DND-41 (cell line): ENCODE data around the gene KRT23.

Source experiments
- ATAC-seq: fragments of 200-7000 bp; cut with Tn5 transposase; 3 replicates; pipeline ENCODE4 v1.9.1; 2021; ENCODE audit warnings: low read depth; ENCODE audit not compliant: insufficient read depth
- DNase-seq: peaks from one replicate; pipeline ENCODE4 v3.0.0-alpha.2; 2020
- H2AFZ ChIP-seq: 2 replicates; pipeline ENCODE4 v1.6.0; 2012; ENCODE audit warnings: low read depth, low read length
- H3K27ac ChIP-seq: 2 replicates; pipeline ENCODE4 v1.5.1; 2012; ENCODE audit warnings: low read length, inconsistent platforms
- H3K27me3 ChIP-seq: fragments of 200-600 bp; sonication (generic); 2 replicates; pipeline ENCODE4 v1.6.0; 2012; ENCODE audit warnings: low read length, mild to moderate bottlenecking, inconsistent platforms; ENCODE audit not compliant: insufficient read depth, poor library complexity
- H3K36me3 ChIP-seq: 2 replicates; pipeline ENCODE4 v1.5.1; 2012; ENCODE audit warnings: low read length, inconsistent platforms; ENCODE audit not compliant: insufficient read depth
- H3K4me1 ChIP-seq: 2 replicates; pipeline ENCODE4 v1.5.1; 2012; ENCODE audit warnings: mild to moderate bottlenecking, low read length; ENCODE audit not compliant: insufficient read depth
- H3K4me2 ChIP-seq: 2 replicates; pipeline ENCODE4 v1.6.0; 2012; ENCODE audit warnings: mild to moderate bottlenecking, moderate library complexity, low read length, inconsistent platforms; ENCODE audit not compliant: insufficient read depth
- H3K4me3 ChIP-seq, 2 experiments: fragments of 200-600 bp in 1 of 2; shearing (Covaris generic) in 1 of 2; 2 replicates each; pipeline ENCODE4 v1.5.1; 2012 to 2016; ENCODE audit warnings: inconsistent platforms in 2 of 2, low read length in 2 of 2, mild to moderate bottlenecking in 2 of 2, low read depth in 1 of 2, moderate library complexity in 1 of 2
- H3K79me2 ChIP-seq: 2 replicates; pipeline ENCODE4 v1.6.0; 2012; ENCODE audit warnings: low read length, inconsistent platforms; ENCODE audit not compliant: insufficient read depth
- H3K9ac ChIP-seq: 2 replicates; pipeline ENCODE4 v1.6.0; 2012; ENCODE audit warnings: low read depth, mild to moderate bottlenecking, inconsistent platforms, low read length, moderate library complexity
- H3K9me3 ChIP-seq: 2 replicates; pipeline ENCODE4 v1.5.1; 2012; ENCODE audit warnings: low read length, moderate library complexity, mild to moderate bottlenecking, inconsistent platforms; ENCODE audit not compliant: insufficient read depth, severe bottlenecking
- H4K20me1 ChIP-seq: 2 replicates; pipeline ENCODE4 v1.6.0; 2012; ENCODE audit warnings: low read length; ENCODE audit not compliant: insufficient read depth
- EZH2 ChIP-seq: IDR thresholded peaks from 3 replicates; pipeline ENCODE4 v1.6.1; 2012; ENCODE audit warnings: borderline replicate concordance, low read depth, mild to moderate bottlenecking, moderate library complexity, low read length, inconsistent platforms; ENCODE audit not compliant: severe bottlenecking
- TF ChIP-seq, protein P1 (sequence below): IDR thresholded peaks from 2 replicates; pipeline ENCODE4 v1.5.1; 2012; ENCODE audit warnings: borderline replicate concordance, low read length, moderate library complexity, mild to moderate bottlenecking; ENCODE audit not compliant: poor library complexity, severe bottlenecking; ENCODE audit errors: extremely low read depth

KRT23 gene

GRCh38 chr17:40949418-40949817 lies 12.0 kb upstream of the KRT23 start:
- ATAC-seq (no peak), DNase-seq (no peak)
- no peaks in the 10 kb centered on the region for H3K4me1 ChIP-seq
- peaks cover 2% of the 10 kb centered on the region; the same call in 1 of the 2 replicates for H4K20me1 ChIP-seq
- H3K27ac ChIP-seq: no peak overlapping the region
- H3K79me2 ChIP-seq: no peaks in the 10 kb centered on the region
- no peaks in the 10 kb centered on the region for H3K36me3 ChIP-seq
- no peak overlapping the region for H2AFZ ChIP-seq
- H3K4me2 ChIP-seq: no peak overlapping the region
- H3K27me3 ChIP-seq: peaks cover 34% of the 10 kb centered on the region
- H3K9me3 ChIP-seq: no peaks in the 10 kb centered on the region
- TF ChIP-seq, protein P1, sequence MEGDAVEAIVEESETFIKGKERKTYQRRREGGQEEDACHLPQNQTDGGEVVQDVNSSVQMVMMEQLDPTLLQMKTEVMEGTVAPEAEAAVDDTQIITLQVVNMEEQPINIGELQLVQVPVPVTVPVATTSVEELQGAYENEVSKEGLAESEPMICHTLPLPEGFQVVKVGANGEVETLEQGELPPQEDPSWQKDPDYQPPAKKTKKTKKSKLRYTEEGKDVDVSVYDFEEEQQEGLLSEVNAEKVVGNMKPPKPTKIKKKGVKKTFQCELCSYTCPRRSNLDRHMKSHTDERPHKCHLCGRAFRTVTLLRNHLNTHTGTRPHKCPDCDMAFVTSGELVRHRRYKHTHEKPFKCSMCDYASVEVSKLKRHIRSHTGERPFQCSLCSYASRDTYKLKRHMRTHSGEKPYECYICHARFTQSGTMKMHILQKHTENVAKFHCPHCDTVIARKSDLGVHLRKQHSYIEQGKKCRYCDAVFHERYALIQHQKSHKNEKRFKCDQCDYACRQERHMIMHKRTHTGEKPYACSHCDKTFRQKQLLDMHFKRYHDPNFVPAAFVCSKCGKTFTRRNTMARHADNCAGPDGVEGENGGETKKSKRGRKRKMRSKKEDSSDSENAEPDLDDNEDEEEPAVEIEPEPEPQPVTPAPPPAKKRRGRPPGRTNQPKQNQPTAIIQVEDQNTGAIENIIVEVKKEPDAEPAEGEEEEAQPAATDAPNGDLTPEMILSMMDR: no peak
- TF ChIP-seq EZH2: no peak
- no peak overlapping the region for H3K4me3 ChIP-seq
- no peak overlapping the region for H3K9ac ChIP-seq

- DNase-seq (no peak), ATAC-seq (no peak)
- no peaks in the 10 kb centered on the region for H3K79me2 ChIP-seq
- peaks cover 2% of the 10 kb centered on the region; the same call in 1 of the 2 replicates for H4K20me1 ChIP-seq
- peaks cover 38% of the 10 kb centered on the region for H3K27me3 ChIP-seq
- no peaks in the 10 kb centered on the region for H3K4me1 ChIP-seq
- no peak overlapping the region for H3K4me2 ChIP-seq
- H3K4me3 ChIP-seq: no peak overlapping the region
- no peak for TF ChIP-seq EZH2
- TF ChIP-seq, protein P1: no peak
- no peak overlapping the region for H2AFZ ChIP-seq
- no peaks in the 10 kb centered on the region for H3K9me3 ChIP-seq
- H3K27ac ChIP-seq: no peak overlapping the region
- H3K9ac ChIP-seq: no peak overlapping the region
- H3K36me3 ChIP-seq: no peaks in the 10 kb centered on the region
Measured at GRCh38 chr17:40947929-40948328, 10.5 kb upstream of the KRT23 start.

DNA sequence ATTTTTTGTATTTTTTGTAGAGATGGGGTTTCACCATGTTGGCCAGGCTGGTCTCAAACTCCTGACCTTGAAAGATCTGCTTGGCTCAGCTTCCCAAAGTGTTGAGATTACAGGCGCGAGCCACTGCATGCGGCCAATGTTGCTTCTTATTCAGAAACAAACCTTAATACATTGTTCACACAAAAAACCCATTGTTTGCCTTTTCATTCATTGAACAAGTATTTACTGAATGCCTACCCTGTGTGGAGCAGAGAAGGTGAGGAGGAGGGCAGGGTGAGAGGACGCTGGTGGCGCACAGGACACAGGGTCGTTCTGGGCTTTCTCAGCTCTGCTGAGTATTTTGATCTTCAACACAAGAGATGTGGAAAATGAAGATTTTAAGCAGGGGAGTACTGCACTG lies 8.0 kb upstream of the KRT23 start:
- Histone ChIP-seq H2AFZ (no peak overlapping the region), H3K9ac (no peak overlapping the region), H4K20me1 (peaks cover 2% of the 10 kb centered on the region; the same call in 1 of the 2 replicates), H3K4me2 (no peak overlapping the region), H3K4me1 (no peaks in the 10 kb centered on the region), H3K27me3 (peaks cover 37% of the 10 kb centered on the region), H3K9me3 (no peaks in the 10 kb centered on the region), H3K27ac (no peak overlapping the region), H3K36me3 (no peaks in the 10 kb centered on the region), H3K4me3 (no peak overlapping the region), H3K79me2 (no peaks in the 10 kb centered on the region)
- TF ChIP-seq, protein P1: no peak
- no peak for TF ChIP-seq EZH2
- DNase-seq (no peak), ATAC-seq (no peak)

DNA sequence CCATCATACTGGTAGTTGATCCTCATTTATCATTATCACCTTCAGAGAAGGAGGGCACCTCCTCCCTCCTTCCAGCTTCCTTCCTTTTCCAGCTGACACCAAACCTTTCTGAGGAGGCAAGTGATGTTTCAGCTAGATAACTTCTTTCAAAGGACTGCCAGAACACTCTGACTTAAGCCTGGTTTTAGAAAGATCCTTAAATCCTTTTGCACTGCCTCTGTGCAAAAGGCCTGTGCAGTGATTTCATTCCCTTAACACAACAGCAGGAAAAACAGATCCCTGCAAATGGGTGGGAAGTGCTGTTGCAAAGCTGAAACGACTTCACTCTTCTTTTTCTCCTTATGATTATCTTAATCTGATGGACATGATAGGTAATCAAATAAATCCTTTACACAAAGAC lies 7.1 kb upstream of the KRT23 start:
- H3K4me2 ChIP-seq: no peak overlapping the region
- TF ChIP-seq EZH2: no peak
- TF ChIP-seq, protein P1: no peak
- no peak overlapping the region for H3K4me3 ChIP-seq
- DNase-seq (no peak), ATAC-seq (no peak)
- no peak overlapping the region for H2AFZ ChIP-seq
- peaks cover 2% of the 10 kb centered on the region; the same call in 1 of the 2 replicates for H4K20me1 ChIP-seq
- H3K9me3 ChIP-seq: no peaks in the 10 kb centered on the region
- no peaks in the 10 kb centered on the region for H3K36me3 ChIP-seq
- no peaks in the 10 kb centered on the region for H3K79me2 ChIP-seq
- peaks cover 40% of the 10 kb centered on the region for H3K27me3 ChIP-seq
- H3K4me1 ChIP-seq: no peaks in the 10 kb centered on the region
- H3K9ac ChIP-seq: no peak overlapping the region
- no peak overlapping the region for H3K27ac ChIP-seq
